ELR (cell line): ENCODE data around the gene WDR93.
A peak's percentile ranks its signal among the peaks of the same experiment; 100 is the strongest.

Source experiments
- DNase-seq: peaks from one replicate; pipeline ENCODE4 v3.0.0-alpha.2; 2015; ENCODE audit warnings: low read depth

The WDR93 gene

DNA sequence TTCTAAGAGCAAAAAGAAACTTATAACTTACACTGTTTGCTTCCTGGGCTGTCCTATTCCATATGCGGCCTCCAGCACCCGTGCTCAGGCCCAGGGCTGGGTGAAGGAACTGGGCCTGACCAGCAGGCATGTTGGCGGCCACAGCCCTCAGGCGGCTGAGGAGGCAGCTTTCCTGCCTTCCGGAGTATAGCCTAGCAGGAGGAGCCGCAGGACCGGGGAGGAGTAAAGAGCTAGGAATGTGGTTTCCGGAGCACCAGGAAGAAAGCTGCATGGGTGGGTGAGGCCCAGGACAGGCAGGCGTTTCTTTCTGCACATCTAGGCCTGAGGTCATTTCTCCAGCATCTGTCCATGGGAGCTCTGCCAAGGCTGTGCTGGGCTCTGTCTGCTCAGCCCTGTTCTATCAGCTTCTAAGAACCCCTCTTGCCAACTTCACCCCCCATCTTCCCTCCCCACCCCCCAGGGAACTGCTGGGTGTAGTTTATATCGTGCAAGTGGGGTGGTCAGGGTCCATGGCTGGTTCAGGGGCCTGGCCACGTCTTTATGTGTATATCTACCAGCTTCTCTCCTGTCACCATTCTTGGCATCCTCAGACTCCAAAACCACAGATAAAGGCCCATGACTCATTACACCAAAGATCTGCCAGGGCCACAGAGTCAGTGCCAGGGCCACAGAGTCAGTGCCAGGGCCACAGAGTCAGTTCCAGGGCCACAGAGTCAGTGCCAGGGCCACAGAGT, 27.6 kb upstream of the WDR93 start:
- DNase-seq: peak; percentile 95

DNA sequence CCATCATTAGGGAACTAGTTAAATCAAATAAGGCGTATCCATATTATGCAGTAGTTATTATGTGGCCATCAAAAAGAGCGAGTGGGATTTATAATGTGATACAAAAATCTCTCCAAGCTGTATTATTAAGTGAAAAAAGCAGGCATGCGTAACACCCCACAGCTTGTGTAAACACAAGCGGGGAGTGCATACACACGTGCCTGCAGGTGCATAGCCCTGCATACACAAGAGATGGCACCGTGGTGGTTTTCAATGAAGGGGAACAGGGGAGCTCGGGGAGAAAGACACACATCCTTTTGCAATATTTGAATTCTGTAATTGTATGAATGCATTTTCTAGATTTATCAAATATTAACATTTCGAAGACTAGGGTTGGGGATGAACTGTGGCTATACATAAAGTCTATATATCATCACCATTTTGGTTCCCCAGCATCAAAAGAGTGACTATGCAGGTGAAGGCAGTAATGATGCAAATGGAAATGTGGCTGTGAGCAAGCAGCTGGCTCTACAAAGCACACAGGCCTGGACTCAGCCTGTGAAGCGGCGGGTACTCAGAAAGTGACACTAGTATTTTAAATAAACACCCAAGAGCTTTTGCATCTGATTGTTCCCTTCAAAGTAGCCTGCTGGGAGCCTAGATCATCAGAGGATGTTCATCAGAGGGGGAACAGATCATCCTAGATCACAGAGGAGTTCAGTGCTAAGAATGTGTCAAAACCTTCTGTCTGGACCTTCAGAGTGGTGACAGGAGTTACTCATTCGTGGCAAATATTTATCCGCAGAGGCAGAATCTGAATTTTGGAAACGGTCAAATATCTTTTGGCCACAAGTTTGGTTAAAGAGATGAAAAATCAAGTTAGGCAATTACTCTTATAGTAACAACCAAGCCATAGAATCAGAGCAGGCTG, 25.9 kb upstream of the WDR93 start:
- DNase-seq: peak; percentile 22

DNA sequence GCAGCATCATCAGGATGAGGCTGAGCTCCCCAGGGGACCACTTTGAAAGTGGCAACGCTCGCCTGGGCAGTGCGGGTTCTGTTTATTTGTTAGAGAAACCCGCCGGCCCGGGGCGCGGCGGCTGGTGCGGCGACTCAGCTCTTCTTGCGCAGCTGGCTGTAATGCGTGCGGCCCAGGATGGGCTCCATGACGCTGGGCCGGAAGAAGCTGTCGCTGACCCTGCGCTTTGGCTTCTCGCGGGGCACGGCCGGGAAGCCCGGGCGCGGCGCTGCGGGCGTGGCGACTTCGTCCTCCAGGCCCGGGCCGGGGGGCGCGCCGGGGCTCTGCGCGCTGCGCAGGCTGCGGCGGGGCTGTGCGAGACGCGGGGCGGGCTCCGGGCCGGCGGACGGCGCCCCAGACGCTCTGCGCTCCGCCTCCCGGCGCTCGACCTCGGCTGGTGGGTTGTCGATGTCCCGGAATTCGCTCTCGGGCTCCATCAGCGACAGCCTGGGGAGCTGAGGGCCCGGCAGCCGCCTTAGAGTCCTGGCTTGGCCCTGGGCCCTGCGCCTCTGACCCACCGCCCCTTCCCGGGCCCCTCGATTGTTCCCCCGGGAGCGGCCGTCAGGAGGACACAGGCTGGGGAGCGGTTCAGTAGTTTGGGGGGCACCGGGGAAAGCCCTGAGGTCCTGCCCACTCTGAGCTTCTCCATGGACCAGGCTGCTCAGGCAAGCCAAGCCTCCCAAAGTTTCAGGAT, 25.0 kb upstream of the WDR93 start:
- DNase-seq: peak; percentile 75

DNA sequence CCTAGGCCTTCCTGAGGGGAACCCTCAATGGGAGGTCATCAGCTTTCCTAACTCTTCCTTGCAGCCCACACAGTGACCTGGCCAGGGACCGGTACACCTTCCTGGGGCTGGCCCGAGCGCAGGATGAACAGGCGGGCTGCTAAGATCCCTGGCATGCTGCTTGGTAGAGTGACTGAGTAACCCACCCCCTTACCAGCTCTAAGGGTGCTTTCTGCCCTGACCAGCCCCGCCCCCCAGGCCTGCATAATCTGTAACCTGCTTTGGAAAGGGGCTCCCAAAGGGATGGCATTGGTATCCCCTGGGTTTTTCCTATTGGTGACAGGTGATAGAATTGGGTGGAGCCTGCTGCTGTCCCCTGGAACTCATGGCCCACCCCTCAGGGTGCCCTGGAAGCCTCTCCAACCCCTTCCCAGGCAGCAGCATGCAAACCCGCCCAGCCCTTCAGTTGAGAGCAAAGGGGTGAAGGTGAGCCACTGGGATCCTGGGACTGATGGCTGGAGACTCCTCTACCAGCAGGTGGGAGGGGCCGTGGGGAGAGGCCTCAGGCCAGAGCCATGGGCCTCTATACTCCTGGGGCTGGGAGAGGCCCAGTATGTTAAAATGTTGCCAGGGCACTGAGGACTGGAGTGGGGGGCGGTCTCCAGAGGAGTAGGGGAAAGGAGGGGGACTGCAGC, 24.3 kb upstream of the WDR93 start:
- DNase-seq: no peak

DNA sequence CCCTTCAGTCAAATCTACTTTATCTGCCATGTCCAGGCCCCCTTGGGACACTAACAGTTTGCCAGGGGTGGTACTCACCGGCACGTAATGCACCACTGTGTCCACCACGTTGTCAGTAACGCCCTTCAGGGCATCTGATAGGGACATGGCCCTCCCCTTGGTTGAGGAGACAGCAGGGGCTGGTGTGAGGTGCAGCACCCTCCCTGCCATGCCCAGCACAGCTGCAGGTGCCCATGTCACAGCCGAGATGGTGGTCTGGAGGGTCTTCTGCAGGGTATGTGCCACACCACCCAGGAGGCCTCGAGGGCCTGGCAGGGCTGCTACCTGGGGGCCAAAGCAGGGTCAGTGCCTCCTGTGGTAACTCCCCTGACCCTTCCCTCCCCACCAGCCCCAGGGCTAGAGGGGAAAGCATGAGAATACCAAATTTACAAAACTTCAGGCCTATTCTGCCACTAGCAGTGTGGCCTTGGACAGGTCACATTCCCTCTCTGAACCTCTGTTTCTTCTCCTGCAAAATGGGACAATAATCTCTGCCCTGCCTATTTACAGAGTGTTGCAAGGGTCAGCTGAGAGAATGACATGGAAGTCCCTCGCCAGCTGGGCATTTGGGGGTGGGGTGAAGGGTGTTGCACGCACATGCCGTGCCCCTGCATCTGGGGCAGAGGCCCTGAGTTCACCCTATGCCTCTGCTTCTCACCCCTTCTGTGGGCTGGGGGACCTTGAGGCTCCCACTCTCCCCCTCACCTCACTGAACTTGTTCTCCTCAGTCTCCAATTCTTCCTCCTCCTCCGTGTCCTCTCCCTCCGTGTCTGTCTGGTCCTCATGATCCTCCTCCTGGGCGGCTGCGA, 23.5 kb upstream of the WDR93 start:
- DNase-seq: no peak

DNA sequence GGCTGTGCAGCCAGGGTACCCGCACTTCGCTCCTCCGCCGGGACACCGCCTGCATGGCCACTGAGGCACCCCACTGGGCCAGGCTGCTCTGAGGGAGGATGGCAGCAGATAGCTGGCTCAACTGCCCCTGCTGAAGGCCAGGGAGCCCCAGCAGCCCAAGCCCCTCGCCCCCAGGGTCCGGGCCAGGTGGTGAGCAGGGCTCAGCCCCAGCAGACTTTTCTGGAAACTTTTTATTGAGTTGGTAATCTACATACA, 23.0 kb upstream of the WDR93 start:
- DNase-seq: no peak

DNA sequence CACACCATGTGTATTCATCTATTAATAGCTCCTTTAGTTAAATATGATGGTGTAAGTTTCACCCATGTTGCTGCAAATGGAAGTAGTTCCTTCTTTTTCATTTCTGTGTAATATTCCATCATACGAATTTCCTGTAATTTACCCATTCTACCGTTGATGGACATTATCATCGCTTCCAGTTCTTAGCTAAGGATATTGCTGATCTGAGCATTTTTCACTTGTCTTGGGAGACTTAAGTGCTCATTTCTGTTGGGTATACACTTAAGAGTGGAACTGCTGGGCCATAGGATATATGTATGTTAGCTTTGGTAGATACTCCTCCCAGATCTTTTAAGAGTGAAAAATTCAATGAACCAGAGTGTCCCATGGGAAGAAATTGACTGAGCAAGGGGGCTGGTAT, 22.4 kb upstream of the WDR93 start:
- no peak for DNase-seq

DNA sequence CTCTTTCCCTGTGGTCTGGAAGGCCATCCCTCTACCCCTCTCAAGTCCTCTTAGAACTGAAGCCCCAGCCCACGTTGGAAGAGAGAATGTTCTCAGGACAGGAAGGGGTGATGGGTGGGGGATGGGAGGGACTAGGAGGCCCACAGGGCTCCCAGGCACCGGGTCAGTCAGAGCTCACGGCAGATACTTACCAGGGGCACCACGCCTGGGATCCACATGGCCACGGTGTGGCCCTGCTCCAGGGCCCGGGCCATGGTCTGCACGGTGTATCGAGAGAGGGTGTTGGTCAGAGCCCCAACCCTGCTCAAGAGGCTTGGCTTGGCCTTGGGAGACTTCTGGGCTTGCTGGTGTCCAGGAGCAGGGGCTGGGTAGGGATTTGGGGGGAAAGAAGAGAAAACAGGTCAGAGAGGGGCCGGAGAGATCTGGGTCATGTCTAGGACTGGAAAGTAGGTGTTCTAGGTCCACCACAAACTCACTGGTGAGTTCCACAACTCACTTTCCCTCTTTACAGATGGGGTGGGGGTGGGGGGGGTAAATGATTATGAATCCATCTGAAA, 21.2 kb upstream of the WDR93 start:
- no peak for DNase-seq

DNA sequence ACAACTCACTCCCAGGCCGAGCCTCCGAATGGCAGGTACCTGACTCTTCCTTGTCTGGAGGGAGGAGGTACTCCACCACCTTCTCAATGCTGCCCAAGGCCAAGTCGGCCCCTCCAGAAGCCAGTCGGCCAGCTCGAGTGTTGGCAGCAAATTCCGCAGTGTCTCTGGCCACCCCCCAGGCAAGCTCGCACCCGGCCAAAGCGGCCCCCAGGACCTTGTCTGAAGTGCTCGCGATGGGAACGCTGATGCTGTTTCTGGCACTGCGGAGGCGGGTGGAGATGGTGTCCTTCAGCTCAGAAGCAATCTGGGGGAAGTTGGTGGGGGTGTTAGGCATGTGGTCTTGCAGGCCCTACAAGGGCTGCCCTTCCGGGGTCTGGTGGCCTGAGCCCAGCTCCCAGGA, 20.7 kb upstream of the WDR93 start:
- DNase-seq: no peak

DNA sequence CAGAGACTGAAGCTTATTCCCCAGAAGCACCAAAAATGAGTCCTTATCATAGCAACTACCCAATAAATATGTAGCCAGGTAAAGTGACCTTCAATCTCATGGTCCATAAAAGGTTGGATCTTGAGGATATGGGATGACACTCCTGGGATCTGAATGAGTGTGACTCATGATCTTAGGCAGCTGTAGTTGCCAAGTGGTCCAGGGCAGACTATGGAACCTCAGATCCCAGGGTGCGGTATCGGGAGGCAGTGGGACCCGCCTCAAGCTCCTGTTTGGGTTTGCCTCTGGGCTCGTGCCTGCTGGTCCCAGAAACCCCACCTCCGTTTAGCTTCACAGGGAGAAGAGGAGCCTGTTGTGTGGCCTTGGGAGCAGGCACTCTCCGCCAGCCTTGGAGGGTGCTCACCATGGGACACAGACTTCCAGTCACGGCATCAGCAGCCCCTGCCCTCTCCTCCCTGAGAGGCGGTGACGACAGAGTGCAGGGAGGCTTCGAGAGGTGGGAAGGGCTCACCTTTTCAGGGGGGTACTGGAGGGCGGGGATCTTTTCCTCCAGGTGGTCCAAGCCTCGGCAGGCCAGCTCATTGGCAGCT, 19.5 kb upstream of the WDR93 start:
- DNase-seq: no peak

DNA sequence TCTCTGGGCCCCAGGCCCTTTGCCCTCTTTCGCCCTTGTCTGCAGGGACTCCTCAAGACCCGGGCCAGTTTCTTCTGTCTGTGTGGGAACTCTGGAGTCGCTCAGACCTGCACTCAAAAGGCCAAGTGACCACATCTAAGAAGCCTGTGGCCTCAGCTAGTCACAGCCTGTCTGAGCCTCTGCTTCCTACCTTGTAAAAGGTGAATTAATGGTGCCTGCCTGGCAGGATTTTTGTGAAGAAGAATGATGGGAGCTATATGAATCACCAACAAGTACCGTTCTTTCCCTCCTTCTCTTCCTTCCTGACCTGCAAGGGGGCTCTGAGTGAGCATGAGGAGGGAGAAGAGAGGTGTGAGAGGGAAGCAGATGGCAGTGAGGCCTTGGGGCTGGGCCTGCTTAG, 18.9 kb upstream of the WDR93 start:
- DNase-seq: no peak

DNA sequence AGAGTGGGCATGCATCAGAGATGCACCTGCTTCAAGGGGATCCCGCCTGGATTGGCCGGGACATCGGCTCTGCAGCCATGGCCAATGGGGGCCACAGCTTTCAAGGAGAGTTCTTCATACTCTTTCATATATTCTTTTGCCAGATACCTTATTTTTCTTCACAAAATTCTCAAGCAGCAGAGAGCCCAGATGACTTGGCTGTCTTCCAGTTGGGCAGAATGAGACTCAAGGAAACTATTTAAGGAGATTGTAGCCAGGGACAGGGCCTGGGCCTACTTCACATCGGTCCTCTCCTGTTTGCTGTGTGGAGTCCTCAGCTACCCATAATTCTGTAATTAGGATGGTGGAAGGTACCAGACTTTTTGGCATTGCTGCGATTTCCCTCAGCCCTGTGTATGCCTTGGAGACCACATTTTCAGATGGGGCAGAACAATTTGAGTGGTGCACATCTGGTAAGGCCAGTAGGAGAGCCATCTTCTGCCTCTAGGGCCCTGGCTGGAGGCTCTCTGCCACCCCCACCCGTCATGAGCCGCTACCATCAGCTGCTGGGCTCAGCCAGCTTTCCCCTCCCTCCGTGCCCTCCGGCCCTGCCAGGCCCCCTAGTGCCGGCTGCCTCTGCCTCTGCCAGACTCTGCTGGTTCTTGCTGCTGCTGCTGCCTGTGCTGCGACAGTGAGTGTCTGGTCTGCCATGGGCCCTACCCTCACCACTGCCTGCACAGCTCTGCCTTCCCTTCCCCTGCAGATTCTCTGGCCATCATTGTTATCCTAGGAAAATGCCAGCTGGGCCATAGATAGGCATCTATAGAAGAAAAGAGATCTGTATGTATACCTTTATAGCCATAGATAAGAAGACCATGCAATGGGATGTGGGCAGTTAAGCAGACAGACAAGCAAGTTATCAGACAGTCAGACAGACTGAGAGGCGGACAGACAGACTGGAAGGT, 18.1 kb upstream of the WDR93 start:
- DNase-seq: no peak

DNA sequence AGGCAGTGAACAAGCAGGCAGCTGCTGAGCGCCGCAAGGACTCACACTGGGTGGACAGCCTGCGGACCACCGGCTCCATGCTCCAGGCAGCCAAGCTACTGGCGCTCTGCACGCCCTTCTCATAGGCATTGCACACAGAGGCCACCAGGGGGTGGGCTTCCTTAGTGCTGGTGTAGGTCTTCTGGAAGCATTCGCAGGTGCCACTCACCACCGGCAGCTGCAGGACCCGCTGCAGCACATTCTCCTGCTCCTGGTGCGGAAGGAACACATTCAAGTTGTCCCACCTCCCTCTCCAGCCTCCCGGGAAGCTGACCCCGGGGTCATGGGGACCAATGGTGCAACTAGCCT, 17.5 kb upstream of the WDR93 start:
- peak; percentile 24 for DNase-seq

DNA sequence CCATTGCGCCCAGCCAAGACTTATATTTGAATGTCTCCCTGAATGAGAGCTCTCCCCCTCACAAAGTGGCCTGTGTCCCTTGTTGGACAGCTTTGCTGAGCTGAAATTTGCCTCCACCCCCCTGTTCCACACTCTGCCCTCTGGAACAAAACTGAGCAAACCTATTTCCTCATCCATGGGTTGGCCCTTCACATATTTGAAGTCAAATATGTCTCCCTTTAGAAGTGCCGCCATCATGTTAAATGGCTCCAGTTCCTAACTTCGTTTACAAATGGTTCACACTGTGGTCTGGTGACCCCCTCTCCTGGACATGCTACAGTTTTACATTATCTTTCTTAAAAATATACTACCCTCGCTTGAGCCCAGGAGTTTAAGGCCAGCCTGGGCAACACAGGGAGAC, 16.1 kb upstream of the WDR93 start:
- DNase-seq: no peak

DNA sequence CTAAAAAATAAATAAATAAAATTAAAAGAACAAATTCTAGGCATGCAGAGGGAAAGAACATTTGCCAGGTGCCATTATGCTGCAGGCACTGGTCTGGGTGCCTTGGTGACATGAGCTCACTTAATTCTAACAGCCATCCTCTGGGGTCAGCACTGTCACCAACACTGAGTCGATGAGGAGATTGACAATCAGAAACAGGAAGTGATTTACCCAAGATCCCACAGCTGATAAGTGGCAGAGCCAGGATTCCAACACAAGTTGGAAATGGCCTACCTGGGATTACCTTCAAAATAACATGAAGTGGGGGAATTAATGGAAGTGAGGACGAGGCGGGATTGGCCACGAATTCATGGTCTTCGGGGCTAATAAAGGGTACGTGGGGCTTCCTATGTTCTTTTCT, 15.0 kb upstream of the WDR93 start:
- no peak for DNase-seq

DNA sequence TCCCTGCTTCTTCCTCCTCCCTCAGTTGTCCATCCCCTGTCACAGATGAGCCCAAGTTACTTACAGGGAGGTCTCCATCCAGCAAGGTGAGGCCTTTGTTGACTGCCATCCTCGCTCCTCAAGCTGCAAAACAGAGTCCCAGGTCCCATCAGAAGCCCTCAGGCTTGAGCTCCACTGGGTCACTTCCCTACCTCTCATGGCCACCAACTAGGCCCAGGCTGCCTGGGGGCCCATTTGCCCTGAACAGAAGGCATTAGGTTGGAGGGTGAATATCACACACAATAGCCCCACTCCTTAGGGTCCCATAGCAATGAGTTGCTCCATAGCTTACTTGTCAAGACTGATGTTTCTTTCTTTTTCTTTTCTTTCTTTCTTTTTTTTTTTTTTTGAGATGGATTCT, 13.2 kb upstream of the WDR93 start:
- no peak for DNase-seq

DNA sequence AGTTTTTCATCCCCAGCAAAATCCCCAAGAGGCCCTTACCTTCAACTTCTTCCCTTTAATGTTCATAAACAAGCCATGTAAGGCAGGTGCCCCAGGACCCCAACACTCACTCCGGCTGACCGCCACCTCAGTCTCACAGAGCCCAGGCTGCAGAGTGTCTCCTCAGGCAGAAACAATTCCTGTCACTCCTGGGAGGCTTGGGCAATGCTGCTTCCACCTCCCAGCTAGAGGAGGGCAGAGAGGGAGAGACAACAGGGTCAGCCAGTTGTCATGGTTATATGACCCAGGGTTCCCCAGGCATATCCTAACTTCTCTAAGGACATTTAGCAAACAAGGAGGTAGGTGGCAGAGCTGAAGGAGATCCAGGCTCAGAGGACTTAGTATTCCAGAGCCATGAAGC, 11.4 kb upstream of the WDR93 start, which contains the start of gene PLIN1:
Gene PLIN1, minus strand, starts transcription at position 156 of the 400 bp plus-strand sequence. CDS start 1,878 bp downstream, outside the sequence.
- no peak for DNase-seq

DNA sequence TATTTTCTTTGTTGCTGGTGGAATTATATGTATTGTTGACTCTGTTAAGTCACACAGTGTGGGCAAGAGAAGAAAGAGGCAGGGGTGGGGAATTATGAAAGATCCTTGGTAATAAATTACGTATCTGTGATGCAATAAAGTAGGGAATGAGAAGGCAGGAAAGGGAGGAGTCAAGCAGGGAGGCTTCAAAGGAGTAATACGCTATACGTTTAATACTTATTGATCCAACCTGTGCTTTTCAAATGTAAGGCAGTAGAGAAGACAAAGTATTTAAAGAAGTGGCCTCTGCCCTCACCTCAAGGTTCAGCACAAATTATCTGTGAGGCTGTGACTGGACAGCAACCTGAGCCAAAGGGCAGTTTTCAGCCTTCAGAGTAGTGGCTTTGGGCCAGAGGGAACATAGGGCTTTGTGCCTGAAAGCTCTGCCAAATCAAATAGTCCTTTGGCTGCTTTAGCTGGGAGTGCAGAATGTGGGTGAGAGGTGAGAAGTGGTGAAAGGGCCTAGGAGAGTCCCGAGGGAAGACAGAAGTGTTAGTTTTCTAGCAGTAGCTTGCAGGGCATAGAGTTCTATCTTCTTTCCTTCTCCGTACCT, 10.2 kb upstream of the WDR93 start:
- DNase-seq: no peak

DNA sequence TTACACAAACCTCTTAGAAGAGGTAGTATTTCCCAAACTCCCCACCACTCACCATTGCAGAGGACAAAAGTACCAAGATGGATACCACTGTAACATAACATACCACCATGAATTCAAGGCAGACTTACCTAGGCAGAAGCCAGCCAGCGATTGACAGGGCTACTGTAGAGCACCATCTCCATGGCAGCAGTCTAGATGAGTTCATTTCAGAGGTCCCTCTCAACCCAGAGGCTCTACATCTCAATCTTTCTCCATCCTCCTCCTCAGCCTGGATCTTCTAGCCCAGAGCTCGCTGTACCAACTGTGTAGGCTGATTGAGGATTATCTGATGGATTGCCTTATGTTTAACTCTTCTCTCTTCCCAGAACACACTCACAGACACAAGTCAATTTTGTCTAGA, 9.5 kb upstream of the WDR93 start:
- DNase-seq: no peak
